ENCODE data around the gene MRPL53. TPM values are rescaled to one million over a fixed set of nuclear protein-coding genes. Genes with fewer than 3 reads are reported as not detected.

MRPL53 gene
- total RNA-seq, 1 donor from 2014 or later = 61.5 TPM

DNA sequence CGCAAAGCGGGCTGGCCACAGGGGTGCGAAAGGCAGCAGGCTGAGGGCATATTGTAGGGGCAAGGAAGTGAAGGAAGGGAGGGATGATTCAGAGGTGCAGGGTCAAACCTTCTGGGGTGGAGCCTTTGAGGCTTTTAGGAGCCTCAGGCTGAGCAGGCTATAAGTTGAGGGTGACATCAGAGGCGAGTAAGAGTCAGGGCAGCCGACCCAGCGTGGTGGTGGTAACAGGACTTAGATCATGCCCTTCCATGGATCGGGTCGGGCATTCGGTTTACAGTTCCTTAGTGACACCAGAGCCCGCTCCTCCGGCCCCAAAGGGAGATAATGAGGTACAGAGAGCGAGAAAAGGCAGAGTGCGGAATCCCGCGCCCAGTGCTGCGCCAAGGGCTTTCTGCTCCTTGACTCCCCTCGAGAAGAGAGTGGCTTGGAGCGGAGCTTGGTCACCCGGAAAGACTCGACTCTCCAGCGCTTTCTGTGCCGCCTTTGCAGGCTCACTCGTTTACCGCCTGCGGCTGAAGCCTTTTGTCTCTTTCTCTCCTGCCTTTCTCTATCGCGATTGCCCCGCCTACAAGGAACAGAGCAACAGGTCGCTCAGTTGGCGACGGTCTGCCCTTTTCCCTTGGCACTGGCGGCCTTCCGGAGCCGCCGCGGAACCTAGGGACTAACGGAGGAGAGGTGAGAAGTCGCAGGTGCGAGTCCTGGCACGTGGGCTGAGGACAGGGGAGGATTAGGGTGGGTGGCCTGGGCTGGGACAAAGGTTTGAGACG is 26.2 kb upstream of the MRPL53 start:
- peaks cover 39% of the 10 kb centered on the region for H3K27me3 Mint-ChIP-seq (ENCODE audit: unreplicated experiment)
- peak overlapping the region; percentile 40 for H3K27ac Mint-ChIP-seq (ENCODE audit: unreplicated experiment)
- DNase-seq (ENCODE audit: extremely low spot score, unreplicated experiment) = no peak

DNA sequence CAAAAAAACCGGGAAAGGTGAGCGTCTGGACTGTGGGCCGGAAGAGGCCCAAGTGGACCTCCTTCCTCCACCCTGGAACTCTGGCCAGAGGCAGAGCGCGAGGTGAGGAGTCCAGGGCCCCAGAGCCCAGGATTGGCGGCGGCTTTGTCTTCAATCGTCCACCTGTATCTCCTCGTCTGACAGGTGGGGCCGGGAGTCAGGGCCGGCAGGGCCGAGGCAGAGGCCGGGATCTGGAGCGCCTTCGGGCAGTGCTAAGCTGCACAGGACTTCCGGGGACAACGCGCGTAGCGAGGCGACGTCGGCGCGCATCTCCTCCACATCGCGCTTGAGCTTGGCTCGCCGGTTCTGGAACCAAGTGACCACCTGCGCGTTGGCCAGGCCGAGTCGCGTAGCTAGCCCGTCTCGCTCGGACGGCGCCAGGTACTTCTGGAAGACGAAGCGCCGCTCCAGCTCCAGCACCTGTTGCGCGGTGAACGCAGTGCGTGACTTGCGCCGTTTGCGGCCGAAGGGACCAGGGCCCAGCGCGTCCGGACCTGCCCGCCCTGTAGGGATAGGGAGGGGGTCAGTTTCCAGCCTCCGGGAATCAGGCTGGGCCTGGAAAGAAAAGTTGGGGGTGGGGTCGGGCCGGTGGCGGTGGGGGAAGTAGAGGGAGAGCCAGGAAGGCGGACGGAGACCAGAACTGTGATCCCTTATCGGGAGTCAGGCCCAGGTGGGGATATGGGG is 25.5 kb upstream of the MRPL53 start:
- Mint-ChIP-seq H3K4me3 (ENCODE audit: unreplicated experiment) (peak overlapping the region; percentile 76), H3K27ac (ENCODE audit: unreplicated experiment) (no peak overlapping the region), H3K27me3 (ENCODE audit: unreplicated experiment) (peaks cover 39% of the 10 kb centered on the region), H3K36me3 (ENCODE audit: unreplicated experiment) (peaks cover 18% of the 10 kb centered on the region), H3K4me1 (ENCODE audit: unreplicated experiment) (peaks cover 36% of the 10 kb centered on the region), H3K9me3 (ENCODE audit: unreplicated experiment) (no peaks in the 10 kb centered on the region)
- TF ChIP-seq, protein P1, sequence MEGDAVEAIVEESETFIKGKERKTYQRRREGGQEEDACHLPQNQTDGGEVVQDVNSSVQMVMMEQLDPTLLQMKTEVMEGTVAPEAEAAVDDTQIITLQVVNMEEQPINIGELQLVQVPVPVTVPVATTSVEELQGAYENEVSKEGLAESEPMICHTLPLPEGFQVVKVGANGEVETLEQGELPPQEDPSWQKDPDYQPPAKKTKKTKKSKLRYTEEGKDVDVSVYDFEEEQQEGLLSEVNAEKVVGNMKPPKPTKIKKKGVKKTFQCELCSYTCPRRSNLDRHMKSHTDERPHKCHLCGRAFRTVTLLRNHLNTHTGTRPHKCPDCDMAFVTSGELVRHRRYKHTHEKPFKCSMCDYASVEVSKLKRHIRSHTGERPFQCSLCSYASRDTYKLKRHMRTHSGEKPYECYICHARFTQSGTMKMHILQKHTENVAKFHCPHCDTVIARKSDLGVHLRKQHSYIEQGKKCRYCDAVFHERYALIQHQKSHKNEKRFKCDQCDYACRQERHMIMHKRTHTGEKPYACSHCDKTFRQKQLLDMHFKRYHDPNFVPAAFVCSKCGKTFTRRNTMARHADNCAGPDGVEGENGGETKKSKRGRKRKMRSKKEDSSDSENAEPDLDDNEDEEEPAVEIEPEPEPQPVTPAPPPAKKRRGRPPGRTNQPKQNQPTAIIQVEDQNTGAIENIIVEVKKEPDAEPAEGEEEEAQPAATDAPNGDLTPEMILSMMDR (IDR thresholded peaks at IDR 0.05) = no peak
- DNase-seq (ENCODE audit: extremely low spot score, unreplicated experiment) = no peak

More for the DNA sequence above, 26.2 kb upstream of the MRPL53 start:
- Mint-ChIP-seq H3K4me3 (ENCODE audit: unreplicated experiment) (peak overlapping the region; percentile 76), H3K9me3 (ENCODE audit: unreplicated experiment) (no peaks in the 10 kb centered on the region), H3K36me3 (ENCODE audit: unreplicated experiment) (peaks cover 12% of the 10 kb centered on the region), H3K4me1 (ENCODE audit: unreplicated experiment) (peaks cover 43% of the 10 kb centered on the region)
- TF ChIP-seq, protein P1 (IDR thresholded peaks at IDR 0.05) = no peak

- TF ChIP-seq, protein P1 (IDR thresholded peaks at IDR 0.05) = no peak
- H3K4me1 Mint-ChIP-seq (ENCODE audit: unreplicated experiment) = peaks cover 30% of the 10 kb centered on the region
- H3K27me3 Mint-ChIP-seq (ENCODE audit: unreplicated experiment) = peaks cover 39% of the 10 kb centered on the region
- peak overlapping the region; percentile 76 for H3K4me3 Mint-ChIP-seq (ENCODE audit: unreplicated experiment)
- peaks cover 23% of the 10 kb centered on the region for H3K36me3 Mint-ChIP-seq (ENCODE audit: unreplicated experiment)
- no peak for DNase-seq (ENCODE audit: extremely low spot score, unreplicated experiment)
- H3K9me3 Mint-ChIP-seq (ENCODE audit: unreplicated experiment) = no peaks in the 10 kb centered on the region
- H3K27ac Mint-ChIP-seq (ENCODE audit: unreplicated experiment) = no peak overlapping the region
Measured at GRCh38 chr2:74496997-74497776, 24.7 kb upstream of the MRPL53 start.

DNA sequence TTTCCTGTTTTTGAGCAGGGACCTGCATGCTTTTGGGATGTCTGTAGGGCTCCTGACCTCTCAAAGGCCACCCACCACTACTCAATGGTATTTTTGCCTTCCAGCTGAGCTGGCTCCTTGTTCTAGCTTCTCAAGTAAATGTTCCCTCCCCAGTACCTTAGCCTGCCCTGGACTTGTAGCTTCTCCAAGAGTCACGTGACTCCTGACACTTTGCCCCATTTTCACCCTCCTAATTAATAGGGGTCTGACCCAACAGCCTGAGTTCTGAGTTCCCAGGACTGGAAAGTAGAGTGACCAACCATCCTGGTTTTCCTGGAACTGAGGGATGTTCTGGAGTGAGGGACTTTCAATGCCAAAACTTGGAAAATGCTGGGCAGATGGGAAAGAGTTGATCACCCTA is 23.0 kb upstream of the MRPL53 start:
- H3K27me3 Mint-ChIP-seq (ENCODE audit: unreplicated experiment) = peaks cover 29% of the 10 kb centered on the region
- peaks cover 24% of the 10 kb centered on the region for H3K4me1 Mint-ChIP-seq (ENCODE audit: unreplicated experiment)
- H3K4me3 Mint-ChIP-seq (ENCODE audit: unreplicated experiment) = no peak overlapping the region
- DNase-seq (ENCODE audit: extremely low spot score, unreplicated experiment) = no peak
- H3K9me3 Mint-ChIP-seq (ENCODE audit: unreplicated experiment) = no peaks in the 10 kb centered on the region
- TF ChIP-seq, protein P1 (IDR thresholded peaks at IDR 0.05) = no peak
- peaks cover 35% of the 10 kb centered on the region for H3K36me3 Mint-ChIP-seq (ENCODE audit: unreplicated experiment)
- H3K27ac Mint-ChIP-seq (ENCODE audit: unreplicated experiment) = no peak overlapping the region

Measured in osteocyte (in vitro differentiated cells).